ENCODE data around the gene ACMSD.
"Not testable (repeated sequence)": the region's sequence is repeated elsewhere in the genome, so short reads cannot be mapped to it uniquely, and the experiment has no call there.

ACMSD gene

DNA sequence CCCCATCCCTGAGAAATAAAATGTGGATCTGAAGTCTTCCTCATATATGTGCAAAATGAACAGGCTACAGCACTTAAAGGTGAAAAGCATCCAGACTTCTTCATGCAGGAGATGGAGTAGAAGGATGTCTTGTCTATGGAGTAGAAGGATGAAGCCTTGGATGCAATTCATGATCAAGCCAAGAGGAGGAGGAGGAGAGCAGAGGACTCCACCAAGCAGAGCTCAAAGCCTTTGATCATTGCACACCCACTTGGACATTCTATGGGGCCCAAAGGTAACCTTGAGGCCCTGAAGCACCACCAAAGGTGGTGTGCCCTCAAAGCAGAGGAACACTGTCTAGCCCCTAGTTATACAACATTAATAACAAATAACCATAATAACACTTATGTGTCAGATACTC, 17.3 kb downstream of the ACMSD start:
- DNase-seq, result no peak

DNA sequence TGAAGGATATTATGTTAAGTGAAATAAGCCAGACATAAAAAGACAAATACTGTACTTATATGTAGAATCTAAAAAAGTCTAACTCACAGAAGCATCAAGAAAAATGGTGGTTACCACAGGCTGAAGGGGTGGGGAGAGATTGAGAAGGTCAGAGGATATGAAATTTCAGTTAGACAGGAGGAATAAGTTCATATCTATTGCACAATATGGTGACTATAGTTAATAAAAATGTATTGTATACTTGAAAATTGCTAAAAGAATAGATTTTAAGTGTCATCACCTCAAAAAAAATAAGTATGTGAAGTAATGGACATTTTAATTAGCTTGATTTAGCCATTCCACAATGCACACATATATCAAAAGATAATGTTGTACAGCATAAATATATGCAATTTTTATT, 19.8 kb downstream of the ACMSD start:
- no peak for DNase-seq

DNA sequence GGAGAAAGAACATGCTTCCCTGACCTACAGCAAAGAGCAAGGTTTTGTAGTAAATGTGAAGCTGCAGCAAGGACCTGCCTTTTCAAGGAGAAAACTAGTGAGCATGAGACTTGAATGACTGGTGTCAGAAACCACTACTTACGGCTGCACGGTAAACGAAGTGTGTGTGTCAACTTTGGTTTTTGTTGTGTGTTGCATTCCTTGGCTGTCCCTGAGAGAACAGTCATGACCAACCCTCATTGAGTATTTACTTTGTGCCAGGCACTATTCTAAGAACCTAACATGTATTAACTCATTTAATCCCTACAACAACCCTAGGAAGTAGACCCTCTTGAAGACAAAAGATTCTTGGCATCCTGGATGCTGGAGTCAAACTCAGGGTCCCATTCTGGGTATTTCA, 22.8 kb downstream of the ACMSD start:
- DNase-seq, result no peak

DNA sequence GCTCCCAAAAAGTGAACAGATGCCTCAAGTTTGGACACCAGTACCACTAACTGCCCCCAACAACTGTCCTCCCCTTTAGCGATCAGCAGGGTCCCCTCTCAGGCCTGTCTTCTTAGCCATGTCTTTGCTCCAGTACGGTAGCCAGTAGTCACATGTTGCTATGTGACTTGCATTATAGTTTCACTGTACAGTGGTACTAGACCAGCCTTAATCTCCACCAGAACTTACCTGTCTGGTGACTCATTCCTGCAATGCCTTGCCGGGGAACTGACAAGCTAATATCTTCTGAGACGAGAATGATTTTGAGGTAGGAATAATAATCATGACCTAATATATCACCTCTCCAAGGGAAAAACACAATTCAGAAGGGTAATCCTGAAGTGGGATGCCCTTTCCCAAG, 23.7 kb downstream of the ACMSD start:
- DNase-seq, result no peak

DNA sequence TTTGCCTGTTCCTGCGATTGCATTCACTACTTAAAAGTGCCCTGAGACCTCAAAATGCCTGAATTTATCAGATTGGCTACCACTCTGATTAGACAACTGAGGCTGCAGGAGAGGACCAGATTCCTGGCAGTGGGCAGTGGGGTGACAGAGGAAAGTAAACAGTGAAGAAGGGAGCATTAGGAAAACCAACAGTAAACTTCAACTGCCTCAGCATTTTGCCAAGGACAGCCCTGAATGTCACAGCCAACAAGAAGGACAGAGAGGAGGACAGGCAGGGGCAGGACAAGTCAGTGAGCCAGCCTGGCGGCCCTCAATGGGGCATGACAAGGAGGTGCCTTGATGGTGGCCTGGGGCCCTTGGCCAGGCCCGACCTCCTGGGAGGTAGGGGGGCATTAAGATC, 24.3 kb downstream of the ACMSD start:
- DNase-seq, result no peak

- no peak for DNase-seq
These were observed 25.0 kb downstream of the ACMSD start for GRCh38 chr2:134863446-134863845.

- no peak for DNase-seq
These were observed 26.8 kb downstream of the ACMSD start for GRCh38 chr2:134865067-134865787.

GRCh38 chr2:134866498-134867099, 28.2 kb downstream of the ACMSD start:
- no peak for DNase-seq

GRCh38 chr2:134869946-134870736, 31.7 kb downstream of the ACMSD start:
- no peak for DNase-seq

- no peak for DNase-seq
These were observed 34.7 kb downstream of the ACMSD start for GRCh38 chr2:134873152-134873551.

DNA sequence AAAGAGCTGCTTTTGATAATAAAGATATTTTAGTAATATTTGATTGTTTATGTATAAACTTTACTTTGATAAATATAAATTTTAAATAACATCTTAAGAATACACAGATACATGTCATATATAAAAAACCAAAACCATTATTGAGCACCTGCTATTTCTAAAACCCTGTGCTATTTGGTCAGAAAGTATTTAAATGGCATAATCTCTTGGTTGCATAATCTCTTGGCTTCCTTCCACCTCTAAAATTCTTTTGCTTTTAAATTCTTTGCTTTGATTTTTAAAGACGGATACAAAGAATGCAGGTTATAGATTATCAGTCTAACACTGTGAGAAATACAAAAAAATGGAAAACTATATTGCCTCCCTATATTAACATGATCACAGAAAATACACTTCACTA, 36.9 kb downstream of the ACMSD start:
- no peak for DNase-seq

DNA sequence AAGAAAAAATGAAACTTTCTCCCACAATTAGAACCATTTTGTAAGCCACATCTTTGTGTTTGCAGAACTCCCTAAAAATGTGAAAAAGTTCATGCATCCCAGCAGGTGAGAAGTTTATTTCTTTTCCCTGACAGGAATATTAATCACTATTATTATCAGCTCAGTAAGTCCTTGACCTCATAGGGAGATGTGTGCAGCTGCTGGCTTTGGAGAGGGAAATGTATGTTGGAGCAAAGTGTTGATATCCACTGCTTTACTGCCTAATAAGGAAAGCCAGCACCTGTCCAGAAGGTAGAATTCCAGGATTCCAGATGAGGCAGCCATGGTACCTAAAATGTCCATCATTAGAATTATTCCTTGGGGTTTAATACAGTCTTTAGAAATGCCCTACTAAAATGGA, 44.4 kb downstream of the ACMSD start:
- DNase-seq, result no peak

DNA sequence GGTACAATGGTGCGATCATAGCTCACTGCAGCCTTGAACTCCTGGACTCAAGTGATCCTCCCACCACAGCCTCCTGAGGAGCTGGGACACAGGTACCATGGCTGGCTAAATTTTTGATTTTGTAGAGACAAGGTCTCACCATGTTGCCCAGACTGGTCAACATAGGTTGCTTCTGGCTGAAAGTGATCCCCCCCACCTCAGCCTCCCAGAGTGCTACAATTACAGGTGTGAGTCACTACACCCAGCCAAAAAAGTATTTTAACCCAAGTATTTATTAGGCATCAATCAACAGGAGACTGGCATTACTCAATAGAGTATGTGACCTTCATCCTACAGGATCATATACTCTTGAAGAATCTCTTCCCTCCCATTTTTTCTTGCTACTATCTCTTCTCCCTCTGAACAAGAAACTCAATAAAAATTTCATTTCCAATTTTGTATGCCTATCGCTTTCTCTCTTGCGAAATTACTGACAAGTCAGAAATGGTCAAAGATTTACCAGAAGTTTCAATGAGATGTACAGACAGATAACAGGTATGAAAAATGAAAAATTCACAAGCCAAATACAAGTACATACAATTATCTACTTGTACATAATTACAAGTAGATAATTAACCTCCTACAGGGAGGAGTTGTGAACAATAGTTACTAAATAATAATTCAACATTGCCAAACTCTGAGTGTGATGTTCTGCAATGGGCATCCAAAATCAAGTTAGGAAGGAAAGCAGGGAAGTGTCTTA, 45.3 kb downstream of the ACMSD start:
- DNase-seq, result no peak

DNA sequence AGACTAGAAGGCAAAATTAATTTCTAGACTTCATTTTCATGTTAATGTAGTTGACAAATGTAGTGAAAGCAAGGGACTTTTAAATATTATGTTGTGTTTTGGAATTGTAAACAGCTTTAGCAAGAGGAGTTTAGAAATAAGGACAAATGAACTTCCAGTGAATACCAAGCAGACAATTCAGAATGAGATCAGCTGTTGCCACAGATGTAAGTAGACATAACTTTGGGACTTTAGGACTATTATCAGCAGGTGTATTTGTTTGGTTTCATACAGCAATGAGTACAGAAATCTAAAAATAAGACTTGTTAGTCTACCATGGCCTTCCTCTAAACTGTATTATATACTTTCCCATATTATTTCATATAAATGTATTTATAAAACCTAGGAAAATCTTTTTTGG, 46.0 kb downstream of the ACMSD start:
- DNase-seq, result no peak

- DNase-seq, result no peak
These were observed 54.0 kb downstream of the ACMSD start for GRCh38 chr2:134892282-134893035.

- no peak for DNase-seq
These were observed 59.5 kb downstream of the ACMSD start for GRCh38 chr2:134897932-134898331.

GRCh38 chr2:134899204-134899603, 60.8 kb downstream of the ACMSD start:
- no peak for DNase-seq

- no peak for DNase-seq
These were observed 61.7 kb downstream of the ACMSD start for GRCh38 chr2:134900151-134900550.

- not testable (repeated sequence) for DNase-seq
These were observed 65.3 kb downstream of the ACMSD start for GRCh38 chr2:134903701-134904100.

DNA sequence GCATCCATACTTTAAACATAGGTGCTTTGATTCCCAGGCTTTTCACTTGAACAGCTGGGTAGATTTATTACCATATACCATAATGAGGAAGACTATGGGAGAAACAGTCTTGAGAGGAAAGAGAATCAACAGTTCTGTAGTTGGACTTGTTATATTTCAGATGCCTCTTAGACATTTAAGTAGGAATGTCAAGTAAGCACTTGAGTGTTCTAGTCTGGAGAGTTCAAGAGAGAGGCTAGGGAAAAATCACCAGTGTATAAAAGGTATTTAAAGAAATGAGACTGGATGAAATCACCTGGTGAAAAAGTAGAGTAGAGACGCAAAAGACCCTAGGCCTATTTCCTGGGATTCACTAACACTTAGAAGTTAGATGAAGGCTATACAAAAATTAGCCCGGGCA, 66.8 kb downstream of the ACMSD start:
- no peak for DNase-seq

DNA sequence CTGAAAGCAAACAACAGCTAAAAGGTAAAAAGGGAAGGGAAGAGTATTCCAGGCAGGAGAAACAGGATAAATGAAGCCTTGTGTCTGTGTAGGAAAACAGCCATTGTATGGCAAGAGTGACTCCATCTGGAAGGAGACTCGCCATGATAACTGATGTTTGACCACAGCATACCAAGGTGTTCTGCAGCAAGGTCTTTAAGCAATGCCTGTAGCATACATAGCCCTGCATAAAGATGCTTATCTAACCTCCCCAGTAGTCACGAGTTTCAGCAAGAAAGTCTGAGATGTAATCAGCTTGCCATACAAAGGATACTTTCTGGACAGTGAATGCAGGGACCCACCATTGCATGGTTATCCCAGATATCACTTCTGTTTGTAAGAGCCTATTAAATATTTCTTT, 68.3 kb downstream of the ACMSD start:
- DNase-seq, result no peak

GRCh38 chr2:134907441-134908116, 69.2 kb downstream of the ACMSD start:
- DNase-seq, result not testable (repeated sequence)

All from activated CD4-positive, CD25-positive, alpha-beta regulatory T cell (primary cell).